Keratinocyte (primary cell): Measurements from ENCODE around the gene NPAS3.

Source experiments
- EZH2 ChIP-seq: IDR thresholded peaks from one replicate; pipeline ENCODE4 v1.6.1; 2012; ENCODE audit warnings: inconsistent platforms, mild to moderate bottlenecking, low read length, moderate library complexity
- TF ChIP-seq, protein P1 (sequence below), 3 experiments: IDR thresholded peaks in 1 of 3; conservative IDR thresholded peaks in 1 of 3; optimal IDR thresholded peaks in 1 of 3; 2 replicates in 2 of 3; 3 replicates in 1 of 3; pipeline versions ENCODE3 to v1.5.1; 2011; ENCODE audit warnings: low read length in 3 of 3, mild to moderate bottlenecking in 3 of 3, moderate library complexity in 2 of 3, control low read depth in 1 of 3, inconsistent platforms in 1 of 3; ENCODE audit not compliant: insufficient read depth in 2 of 3; ENCODE audit errors: extremely low read depth in 1 of 3

DNA sequence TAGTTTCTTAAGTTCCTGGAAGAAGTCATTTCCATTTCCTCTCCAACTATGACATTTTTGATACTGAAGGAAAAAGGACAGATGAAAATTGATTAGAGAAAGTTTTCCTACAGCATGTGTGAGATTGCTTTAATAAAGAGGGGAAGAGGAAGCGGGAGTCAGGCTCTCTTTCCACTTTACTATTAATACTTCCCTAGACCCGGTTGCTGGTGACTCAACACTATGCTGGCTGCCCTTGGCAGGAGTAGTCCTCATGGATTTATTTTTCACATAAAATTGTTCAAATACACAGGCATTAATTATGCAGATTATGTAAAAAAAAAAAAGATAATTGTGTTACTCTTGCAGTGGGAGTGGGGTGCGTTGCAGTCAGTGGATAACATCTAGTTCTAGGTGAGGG is 718.8 kb downstream of the NPAS3 start:
- TF ChIP-seq, protein P1, sequence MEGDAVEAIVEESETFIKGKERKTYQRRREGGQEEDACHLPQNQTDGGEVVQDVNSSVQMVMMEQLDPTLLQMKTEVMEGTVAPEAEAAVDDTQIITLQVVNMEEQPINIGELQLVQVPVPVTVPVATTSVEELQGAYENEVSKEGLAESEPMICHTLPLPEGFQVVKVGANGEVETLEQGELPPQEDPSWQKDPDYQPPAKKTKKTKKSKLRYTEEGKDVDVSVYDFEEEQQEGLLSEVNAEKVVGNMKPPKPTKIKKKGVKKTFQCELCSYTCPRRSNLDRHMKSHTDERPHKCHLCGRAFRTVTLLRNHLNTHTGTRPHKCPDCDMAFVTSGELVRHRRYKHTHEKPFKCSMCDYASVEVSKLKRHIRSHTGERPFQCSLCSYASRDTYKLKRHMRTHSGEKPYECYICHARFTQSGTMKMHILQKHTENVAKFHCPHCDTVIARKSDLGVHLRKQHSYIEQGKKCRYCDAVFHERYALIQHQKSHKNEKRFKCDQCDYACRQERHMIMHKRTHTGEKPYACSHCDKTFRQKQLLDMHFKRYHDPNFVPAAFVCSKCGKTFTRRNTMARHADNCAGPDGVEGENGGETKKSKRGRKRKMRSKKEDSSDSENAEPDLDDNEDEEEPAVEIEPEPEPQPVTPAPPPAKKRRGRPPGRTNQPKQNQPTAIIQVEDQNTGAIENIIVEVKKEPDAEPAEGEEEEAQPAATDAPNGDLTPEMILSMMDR (optimal IDR thresholded peaks at IDR 0.05 in 1 of 3, IDR thresholded peaks at IDR 0.05 in 1 of 3, conservative IDR thresholded peaks at IDR 0.05 in 1 of 3; ENCODE audit: extremely low read depth in 1 of 3, insufficient read depth in 2 of 3, low read length in 3 of 3): no peak
- no peak for TF ChIP-seq EZH2
